ENCODE measurements around the gene FBRSL1.
A peak's percentile ranks its signal among the peaks of the same experiment; 100 is the strongest.
"Not testable (repeated sequence)": the region's sequence is repeated elsewhere in the genome, so short reads cannot be mapped to it uniquely, and the experiment has no call there.

FBRSL1 gene

DNA sequence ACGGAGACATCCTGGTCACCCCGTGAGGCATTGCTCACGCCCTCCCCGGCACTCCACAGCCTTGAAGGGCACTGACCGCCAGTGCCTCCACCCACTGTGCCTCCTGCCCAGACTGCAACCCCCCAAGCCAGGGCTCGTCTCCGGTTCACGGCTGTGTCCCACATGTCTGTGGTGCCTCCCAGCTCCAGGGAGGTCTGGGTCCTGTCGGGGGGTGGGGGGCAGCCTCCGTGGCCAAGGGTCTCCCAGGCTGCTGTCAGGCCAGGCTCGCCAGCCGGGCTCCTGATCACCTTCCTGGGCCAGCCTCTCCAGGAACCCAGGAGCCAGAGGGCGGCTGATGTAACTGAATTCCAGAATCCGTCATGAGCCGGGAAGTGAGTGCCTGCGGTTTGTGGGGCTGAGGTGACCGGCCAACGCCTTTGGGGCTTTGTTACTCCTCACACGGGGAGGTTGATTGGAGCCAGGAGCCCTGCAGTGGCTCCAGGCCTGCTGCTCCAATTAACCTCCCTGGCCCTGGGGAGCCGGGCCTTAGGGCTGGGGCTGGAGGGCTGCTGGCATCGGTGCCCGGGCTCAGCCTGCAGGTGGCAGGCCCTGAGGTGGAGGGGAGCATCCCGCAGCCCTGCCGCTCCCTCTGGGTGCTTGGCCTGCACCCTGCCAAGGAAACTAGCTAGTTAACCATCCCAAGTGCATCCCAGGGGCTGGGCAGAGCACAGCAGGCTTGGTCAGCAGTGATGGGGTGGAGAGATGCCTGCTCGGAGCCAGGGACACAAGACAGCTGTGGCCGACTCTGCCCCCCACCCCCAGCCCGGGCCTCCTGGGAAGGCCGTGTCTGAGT lies 36.4 kb upstream of the FBRSL1 start:
- DNase-seq (ENCODE audit: low spot score): no peak

GRCh38 chr12:132454193-132454932 lies 35.6 kb upstream of the FBRSL1 start:
- DNase-seq (ENCODE audit: low spot score): no peak

DNA sequence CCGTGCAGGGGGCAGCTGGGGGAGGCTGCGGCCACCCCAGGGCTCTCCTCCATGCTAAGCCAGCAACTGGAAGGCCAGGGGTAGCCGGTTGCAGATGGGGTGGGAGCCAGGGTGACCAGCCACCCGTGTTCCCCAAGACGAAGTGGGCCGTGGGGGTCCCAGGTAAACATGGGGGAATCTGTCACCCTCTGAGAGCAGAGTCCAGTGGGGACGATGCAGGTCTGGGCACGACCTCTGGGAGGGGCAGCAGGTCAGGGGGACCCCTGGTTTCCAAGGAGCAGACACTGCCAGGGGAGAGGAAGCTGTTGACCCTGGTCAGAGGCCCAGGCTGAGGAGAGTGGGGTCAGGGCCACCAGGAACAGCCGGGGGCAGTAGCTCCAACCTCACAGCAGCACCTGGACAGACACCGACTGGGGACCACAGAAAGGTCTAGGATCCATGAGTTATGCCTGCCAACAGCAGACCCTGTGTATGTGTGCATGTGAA lies 35.0 kb upstream of the FBRSL1 start:
- no peak for DNase-seq (ENCODE audit: low spot score)

- no peak for DNase-seq (ENCODE audit: low spot score)
Observed at GRCh38 chr12:132455565-132455964, 34.4 kb upstream of the FBRSL1 start.

GRCh38 chr12:132456186-132456943 lies 33.6 kb upstream of the FBRSL1 start:
- no peak for DNase-seq (ENCODE audit: low spot score)

- no peak for DNase-seq (ENCODE audit: low spot score)
Observed at GRCh38 chr12:132456944-132457495, 32.9 kb upstream of the FBRSL1 start.

GRCh38 chr12:132458441-132458840 lies 31.5 kb upstream of the FBRSL1 start:
- no peak for DNase-seq (ENCODE audit: low spot score)

GRCh38 chr12:132458846-132459641 lies 30.9 kb upstream of the FBRSL1 start:
- DNase-seq (ENCODE audit: low spot score): no peak

GRCh38 chr12:132460571-132460970 lies 29.4 kb upstream of the FBRSL1 start:
- DNase-seq (ENCODE audit: low spot score): no peak

DNA sequence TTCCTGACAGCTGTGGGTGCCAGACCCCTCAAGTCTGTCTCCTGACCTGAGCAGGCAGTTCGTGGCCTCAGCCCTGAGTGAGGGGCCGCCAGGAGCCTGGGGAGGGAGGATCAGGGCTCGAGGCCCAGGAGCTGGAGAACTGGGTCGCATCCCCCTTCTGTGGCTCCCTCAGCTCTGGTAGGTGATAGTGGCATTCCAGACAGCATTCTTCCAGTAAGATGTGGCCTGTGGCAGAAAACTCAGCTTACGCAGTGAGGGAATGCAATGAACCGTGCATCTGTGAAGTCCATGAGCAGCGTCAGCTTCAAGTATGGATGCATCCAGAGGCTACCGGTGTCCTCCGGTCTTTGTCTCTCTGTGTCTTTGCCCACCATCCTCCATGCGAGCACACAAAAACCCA lies 28.4 kb upstream of the FBRSL1 start:
- DNase-seq (ENCODE audit: low spot score): no peak

- DNase-seq (ENCODE audit: low spot score): no peak
Observed at GRCh38 chr12:132462788-132463187, 27.2 kb upstream of the FBRSL1 start.

DNA sequence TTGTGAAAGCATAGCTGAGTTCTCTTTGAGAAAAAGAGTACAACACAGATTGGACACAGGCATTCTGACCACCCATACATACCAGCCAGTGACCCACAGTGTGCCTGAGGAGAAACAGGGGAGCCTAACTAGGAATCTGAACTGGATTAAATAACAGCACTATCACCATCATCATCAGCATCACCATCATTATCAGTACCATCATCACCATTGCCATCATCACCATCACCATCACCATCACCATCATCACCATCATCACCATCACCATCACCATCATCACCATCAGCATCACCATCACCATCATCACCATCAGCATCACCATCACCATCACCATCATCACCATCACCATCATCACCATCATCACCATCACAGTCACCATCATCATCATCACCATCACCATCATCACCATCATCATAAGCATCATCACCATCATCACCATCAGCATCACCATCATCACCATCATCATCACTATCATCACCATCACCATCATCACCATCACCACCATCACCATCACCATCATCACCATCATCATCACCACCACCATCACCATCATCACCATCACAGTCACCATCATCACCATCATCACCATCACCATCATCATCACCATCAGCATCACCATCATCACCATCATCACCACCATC lies 26.5 kb upstream of the FBRSL1 start:
- DNase-seq (ENCODE audit: low spot score): not testable (repeated sequence)

DNA sequence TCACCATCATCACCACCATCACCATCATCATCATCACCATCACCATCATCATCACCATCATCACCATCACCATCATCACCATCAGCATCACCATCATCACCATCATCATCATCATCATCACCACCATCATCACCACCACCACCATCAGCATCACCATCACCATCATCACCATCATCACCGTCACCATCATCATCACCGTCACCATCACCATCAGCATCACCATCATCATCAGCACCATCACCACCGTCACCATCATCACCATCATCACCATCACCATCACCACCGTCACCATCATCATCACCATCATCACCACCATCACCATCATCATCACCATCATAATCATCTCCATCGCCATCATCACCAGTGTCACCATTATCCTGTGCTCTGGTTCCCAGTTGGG lies 25.6 kb upstream of the FBRSL1 start:
- DNase-seq (ENCODE audit: low spot score): not testable (repeated sequence)

- DNase-seq (ENCODE audit: low spot score): no peak
Observed at GRCh38 chr12:132464820-132465219, 25.1 kb upstream of the FBRSL1 start.

GRCh38 chr12:132465269-132466190 lies 24.4 kb upstream of the FBRSL1 start:
- DNase-seq (ENCODE audit: low spot score): peak; percentile 80

- DNase-seq (ENCODE audit: low spot score): no peak
Observed at GRCh38 chr12:132466241-132467201, 23.4 kb upstream of the FBRSL1 start.

GRCh38 chr12:132467511-132467910 lies 22.4 kb upstream of the FBRSL1 start:
- DNase-seq (ENCODE audit: low spot score): no peak

- no peak for DNase-seq (ENCODE audit: low spot score)
Observed at GRCh38 chr12:132469423-132469822, 20.5 kb upstream of the FBRSL1 start.

GRCh38 chr12:132470397-132470796 lies 19.6 kb upstream of the FBRSL1 start:
- no peak for DNase-seq (ENCODE audit: low spot score)
